BE2C (cell line): Measurements from ENCODE around the gene PRR19.

Source experiments
- DNase-seq: peaks from one replicate; pipeline ENCODE4 v3.0.0-alpha.2; 2020
- H3K27me3 ChIP-seq: fragments of 250-450 bp; sonication (Bioruptor Pico); 2 replicates; pipeline ENCODE4 v1.5.1; 2020; ENCODE audit warnings: mild to moderate bottlenecking
- H3K36me3 ChIP-seq: fragments of 250-450 bp; sonication (Bioruptor Pico); 2 replicates; pipeline ENCODE4 v1.5.1; 2020; ENCODE audit warnings: mild to moderate bottlenecking
- H3K4me1 ChIP-seq: fragments of 250-450 bp; sonication (Bioruptor Pico); 2 replicates; pipeline ENCODE4 v1.5.1; 2020
- H3K4me3 ChIP-seq: 2 replicates; pipeline ENCODE4 v1.5.1; 2011; ENCODE audit warnings: low read depth, low read length
- H3K9me3 ChIP-seq: fragments of 250-450 bp; sonication (Bioruptor Pico); 2 replicates; pipeline ENCODE4 v1.5.1; 2020
- TF ChIP-seq, protein P1 (sequence below): IDR thresholded peaks from 2 replicates; pipeline ENCODE4 v1.5.1; 2012; ENCODE audit warnings: mild to moderate bottlenecking, low read depth, low read length

The PRR19 gene

DNA sequence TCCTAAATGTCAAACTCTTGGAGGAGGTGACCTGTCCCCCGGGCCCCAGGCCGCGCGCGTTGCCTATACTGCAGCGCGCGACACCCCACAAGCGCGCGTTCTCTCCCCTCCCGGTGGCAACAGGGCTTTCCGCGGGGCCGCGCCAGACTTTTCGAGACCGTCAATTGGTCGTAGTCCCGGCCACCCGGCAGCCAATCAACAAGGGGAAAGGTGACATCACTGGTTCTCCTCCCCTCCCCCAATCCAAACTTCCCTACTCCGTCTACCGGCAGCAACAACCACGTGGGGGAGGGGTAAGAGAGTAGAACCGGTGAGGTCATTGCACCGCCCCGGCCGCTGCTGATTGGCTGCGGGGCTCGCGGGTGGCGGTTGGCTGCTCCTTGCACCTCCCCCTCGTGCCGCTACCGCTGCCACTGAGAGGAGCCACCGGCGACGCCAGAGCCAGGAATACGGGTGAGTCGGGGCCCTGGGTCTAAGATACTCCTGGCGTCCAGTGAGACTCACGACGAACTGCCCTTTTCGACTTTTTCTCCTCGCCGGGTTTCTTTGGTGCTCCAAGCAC, 33.7 kb upstream of the PRR19 start:
- Histone ChIP-seq H3K4me3 (peak overlapping the region; percentile 86), H3K4me1 (no peaks in the 10 kb centered on the region), H3K9me3 (no peaks in the 10 kb centered on the region), H3K27me3 (no peaks in the 10 kb centered on the region), H3K36me3 (peaks cover 17% of the 10 kb centered on the region)
- TF ChIP-seq, protein P1, sequence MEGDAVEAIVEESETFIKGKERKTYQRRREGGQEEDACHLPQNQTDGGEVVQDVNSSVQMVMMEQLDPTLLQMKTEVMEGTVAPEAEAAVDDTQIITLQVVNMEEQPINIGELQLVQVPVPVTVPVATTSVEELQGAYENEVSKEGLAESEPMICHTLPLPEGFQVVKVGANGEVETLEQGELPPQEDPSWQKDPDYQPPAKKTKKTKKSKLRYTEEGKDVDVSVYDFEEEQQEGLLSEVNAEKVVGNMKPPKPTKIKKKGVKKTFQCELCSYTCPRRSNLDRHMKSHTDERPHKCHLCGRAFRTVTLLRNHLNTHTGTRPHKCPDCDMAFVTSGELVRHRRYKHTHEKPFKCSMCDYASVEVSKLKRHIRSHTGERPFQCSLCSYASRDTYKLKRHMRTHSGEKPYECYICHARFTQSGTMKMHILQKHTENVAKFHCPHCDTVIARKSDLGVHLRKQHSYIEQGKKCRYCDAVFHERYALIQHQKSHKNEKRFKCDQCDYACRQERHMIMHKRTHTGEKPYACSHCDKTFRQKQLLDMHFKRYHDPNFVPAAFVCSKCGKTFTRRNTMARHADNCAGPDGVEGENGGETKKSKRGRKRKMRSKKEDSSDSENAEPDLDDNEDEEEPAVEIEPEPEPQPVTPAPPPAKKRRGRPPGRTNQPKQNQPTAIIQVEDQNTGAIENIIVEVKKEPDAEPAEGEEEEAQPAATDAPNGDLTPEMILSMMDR, result no peak
- peak; percentile 100 for DNase-seq

- no peaks in the 10 kb centered on the region for H3K9me3 ChIP-seq
- peaks cover 24% of the 10 kb centered on the region for H3K36me3 ChIP-seq
- H3K4me1 ChIP-seq, result no peaks in the 10 kb centered on the region
- H3K27me3 ChIP-seq, result no peaks in the 10 kb centered on the region
- TF ChIP-seq, protein P1, result no peak
- DNase-seq, result peak; percentile 99
- peak within 1 kb of the TSS; percentile 86 for H3K4me3 ChIP-seq
Observed at GRCh38 chr19:42268704-42269477, 33.0 kb upstream of the PRR19 start, which contains the start of gene CIC. Gene CIC (plus strand): TSS chr19:42269252. CDS start chr19:42271784, 2,532 bp downstream.

DNA sequence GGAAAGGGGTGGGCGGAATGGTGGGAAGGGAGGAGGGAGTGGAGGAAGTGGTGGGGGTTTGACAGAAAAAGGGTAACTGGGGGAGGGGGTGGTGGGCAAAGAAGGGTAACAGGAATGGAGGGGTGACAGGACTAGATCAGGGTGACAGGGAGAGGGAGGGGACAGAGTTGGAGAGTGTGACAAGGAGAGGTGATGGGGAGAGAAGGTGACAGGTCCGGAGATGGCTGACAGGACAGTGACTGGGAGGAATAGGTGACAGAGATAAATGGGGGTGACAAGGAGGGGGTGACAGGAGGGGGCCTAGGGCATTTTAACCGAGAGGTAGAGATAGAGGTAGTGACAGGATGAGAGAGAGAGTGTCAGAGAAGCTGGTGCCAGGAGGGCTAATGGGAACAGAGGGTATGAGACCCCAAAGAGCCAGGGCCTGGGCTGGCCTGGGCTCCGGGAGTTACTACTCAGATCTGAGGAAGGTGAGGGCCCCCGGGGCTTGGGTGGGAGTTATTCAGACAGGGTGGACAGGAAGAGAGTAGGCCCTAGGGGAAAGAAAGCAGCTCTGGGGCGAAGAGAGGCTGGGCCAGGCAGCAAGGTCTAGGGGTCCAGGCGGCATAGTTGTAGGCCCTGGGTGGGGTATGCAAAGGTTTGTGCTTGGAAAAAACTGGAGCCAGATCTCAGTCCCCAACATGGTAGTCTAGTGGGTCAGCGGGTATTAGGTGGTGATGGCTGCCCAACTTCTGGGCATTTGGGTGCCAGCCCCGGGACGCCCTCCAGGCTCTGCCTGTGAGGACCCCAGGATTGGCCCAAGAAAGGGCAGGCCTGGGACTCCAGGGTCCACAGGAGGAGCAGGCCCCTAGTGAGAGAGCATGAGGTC, 32.2 kb upstream of the PRR19 start:
- peaks cover 32% of the 10 kb centered on the region for H3K36me3 ChIP-seq
- no peak for DNase-seq
- TF ChIP-seq, protein P1, result no peak
- peak overlapping the region; percentile 86 for H3K4me3 ChIP-seq
- no peaks in the 10 kb centered on the region for H3K27me3 ChIP-seq
- H3K9me3 ChIP-seq, result no peaks in the 10 kb centered on the region
- H3K4me1 ChIP-seq, result no peaks in the 10 kb centered on the region

DNA sequence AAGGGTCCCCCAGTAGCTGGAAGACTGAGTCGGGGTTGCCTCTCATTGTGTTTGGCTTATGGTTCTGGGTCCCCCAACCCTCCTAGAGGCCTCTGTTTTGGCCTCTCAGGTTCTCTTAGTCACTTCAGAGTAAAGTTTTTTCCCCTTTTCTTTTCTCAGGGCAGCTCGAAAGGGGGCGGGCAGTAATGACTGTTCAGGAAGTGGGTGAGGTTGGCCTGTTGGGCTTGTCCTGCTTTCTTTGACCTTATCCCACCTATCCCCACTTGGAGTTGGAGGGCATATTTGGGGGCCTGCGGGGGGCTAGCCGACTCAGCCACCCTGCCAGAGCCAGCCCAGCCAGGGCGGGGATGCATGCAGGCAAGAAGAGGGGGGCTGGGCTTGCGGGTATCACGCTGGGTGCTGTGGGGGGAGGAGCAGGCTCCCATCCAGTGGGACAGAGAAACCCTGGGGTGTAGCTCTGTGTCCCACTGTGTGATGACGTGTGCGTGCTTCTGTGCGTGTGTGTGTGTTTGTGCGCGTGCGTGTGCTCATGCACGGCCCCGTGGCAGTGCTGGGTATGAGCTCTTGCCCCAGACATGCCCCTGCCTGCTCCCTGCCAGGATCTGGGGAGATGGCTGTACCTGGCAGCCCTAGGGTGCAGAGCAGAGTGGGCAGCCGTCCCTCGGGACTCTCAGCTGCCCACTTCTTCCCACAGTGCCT, 31.4 kb upstream of the PRR19 start:
- TF ChIP-seq, protein P1, result no peak
- H3K27me3 ChIP-seq, result no peaks in the 10 kb centered on the region
- H3K36me3 ChIP-seq, result peaks cover 36% of the 10 kb centered on the region
- H3K4me1 ChIP-seq, result no peaks in the 10 kb centered on the region
- DNase-seq, result no peak
- H3K9me3 ChIP-seq, result no peaks in the 10 kb centered on the region
- peak overlapping the region; percentile 86 for H3K4me3 ChIP-seq

- H3K9me3 ChIP-seq, result no peaks in the 10 kb centered on the region
- DNase-seq, result no peak
- H3K4me1 ChIP-seq, result no peaks in the 10 kb centered on the region
- peaks cover 36% of the 10 kb centered on the region for H3K36me3 ChIP-seq
- H3K27me3 ChIP-seq, result no peaks in the 10 kb centered on the region
- H3K4me3 ChIP-seq, result no peak overlapping the region
- TF ChIP-seq, protein P1, result no peak
Observed at GRCh38 chr19:42271045-42271419, 30.9 kb upstream of the PRR19 start.
